SU-DHL-6 (cell line): ENCODE measurements around the gene FAM83C.

Experiments used
- CTCF ChIP-seq: fragments of 200-600 bp; sonication (generic); IDR thresholded peaks from one replicate; pipeline ENCODE4 v1.5.1; 2017; ENCODE audit warnings: antibody characterized with exemption, mild to moderate bottlenecking, low read length, moderate library complexity; ENCODE audit not compliant: insufficient read depth, poor library complexity, severe bottlenecking
- EZH2phosphoT487 ChIP-seq: fragments of 200-600 bp; sonication (generic), shearing (Covaris generic); conservative IDR thresholded peaks from 2 replicates; pipeline ENCODE4 v1.6.1; 2018; ENCODE audit warnings: mild to moderate bottlenecking, antibody characterized with exemption, low read length, moderate library complexity, mixed read lengths

- TF ChIP-seq CTCF, result no peak
- TF ChIP-seq EZH2phosphoT487, result no peak
These were observed 42.3 kb upstream of the FAM83C start for GRCh38 chr20:35334311-35335101.
